Measurements from ENCODE around the gene CCDC110.

DNA sequence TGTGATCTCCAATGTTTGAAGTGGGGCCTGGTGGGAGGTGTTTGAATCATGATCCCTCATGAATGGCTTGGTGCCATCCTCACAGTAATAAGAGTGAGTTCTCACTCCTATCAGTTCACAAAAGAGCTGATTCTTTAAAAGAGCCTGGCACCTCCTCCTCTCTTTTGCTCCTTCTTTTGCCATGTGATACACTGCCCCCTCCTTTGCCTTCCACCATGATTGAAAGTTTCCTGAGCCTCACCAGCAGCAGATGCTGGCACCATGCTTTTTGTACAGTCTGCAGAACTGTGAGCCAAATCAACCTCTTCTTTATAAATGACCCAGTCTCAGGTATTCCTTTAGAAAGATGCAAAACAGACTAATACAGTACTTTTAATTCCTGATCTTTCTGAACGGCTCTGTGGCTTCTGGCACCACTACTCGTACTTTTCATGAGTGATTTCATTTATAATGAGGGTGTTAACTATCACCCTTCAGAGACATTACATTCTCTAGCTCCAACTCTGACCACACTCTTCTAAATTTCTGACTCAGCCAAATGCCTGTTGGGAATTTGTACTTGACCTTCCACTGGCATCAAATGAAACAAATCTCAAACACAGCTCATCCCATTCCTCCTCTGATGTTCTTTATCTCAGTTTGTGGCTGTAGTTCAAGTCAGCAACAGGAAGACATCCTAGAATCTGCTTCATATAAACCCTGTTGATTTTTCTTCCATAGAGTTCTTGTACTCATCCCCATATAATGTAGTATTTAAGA is 50.0 kb downstream of the CCDC110 start:
- TF ChIP-seq NR2C1 (IDR thresholded peaks at IDR 0.05), result no peak
- TF ChIP-seq NR2C1 (tag; IDR thresholded peaks at IDR 0.05), result no peak
- TF ChIP-seq SIN3A (IDR thresholded peaks at IDR 0.05; ENCODE audit: borderline replicate concordance in 2 of 2, control insufficient read depth in 1 of 2, low read depth in 2 of 2, low read length in 2 of 2), result no peak
- TF ChIP-seq, protein P1, sequence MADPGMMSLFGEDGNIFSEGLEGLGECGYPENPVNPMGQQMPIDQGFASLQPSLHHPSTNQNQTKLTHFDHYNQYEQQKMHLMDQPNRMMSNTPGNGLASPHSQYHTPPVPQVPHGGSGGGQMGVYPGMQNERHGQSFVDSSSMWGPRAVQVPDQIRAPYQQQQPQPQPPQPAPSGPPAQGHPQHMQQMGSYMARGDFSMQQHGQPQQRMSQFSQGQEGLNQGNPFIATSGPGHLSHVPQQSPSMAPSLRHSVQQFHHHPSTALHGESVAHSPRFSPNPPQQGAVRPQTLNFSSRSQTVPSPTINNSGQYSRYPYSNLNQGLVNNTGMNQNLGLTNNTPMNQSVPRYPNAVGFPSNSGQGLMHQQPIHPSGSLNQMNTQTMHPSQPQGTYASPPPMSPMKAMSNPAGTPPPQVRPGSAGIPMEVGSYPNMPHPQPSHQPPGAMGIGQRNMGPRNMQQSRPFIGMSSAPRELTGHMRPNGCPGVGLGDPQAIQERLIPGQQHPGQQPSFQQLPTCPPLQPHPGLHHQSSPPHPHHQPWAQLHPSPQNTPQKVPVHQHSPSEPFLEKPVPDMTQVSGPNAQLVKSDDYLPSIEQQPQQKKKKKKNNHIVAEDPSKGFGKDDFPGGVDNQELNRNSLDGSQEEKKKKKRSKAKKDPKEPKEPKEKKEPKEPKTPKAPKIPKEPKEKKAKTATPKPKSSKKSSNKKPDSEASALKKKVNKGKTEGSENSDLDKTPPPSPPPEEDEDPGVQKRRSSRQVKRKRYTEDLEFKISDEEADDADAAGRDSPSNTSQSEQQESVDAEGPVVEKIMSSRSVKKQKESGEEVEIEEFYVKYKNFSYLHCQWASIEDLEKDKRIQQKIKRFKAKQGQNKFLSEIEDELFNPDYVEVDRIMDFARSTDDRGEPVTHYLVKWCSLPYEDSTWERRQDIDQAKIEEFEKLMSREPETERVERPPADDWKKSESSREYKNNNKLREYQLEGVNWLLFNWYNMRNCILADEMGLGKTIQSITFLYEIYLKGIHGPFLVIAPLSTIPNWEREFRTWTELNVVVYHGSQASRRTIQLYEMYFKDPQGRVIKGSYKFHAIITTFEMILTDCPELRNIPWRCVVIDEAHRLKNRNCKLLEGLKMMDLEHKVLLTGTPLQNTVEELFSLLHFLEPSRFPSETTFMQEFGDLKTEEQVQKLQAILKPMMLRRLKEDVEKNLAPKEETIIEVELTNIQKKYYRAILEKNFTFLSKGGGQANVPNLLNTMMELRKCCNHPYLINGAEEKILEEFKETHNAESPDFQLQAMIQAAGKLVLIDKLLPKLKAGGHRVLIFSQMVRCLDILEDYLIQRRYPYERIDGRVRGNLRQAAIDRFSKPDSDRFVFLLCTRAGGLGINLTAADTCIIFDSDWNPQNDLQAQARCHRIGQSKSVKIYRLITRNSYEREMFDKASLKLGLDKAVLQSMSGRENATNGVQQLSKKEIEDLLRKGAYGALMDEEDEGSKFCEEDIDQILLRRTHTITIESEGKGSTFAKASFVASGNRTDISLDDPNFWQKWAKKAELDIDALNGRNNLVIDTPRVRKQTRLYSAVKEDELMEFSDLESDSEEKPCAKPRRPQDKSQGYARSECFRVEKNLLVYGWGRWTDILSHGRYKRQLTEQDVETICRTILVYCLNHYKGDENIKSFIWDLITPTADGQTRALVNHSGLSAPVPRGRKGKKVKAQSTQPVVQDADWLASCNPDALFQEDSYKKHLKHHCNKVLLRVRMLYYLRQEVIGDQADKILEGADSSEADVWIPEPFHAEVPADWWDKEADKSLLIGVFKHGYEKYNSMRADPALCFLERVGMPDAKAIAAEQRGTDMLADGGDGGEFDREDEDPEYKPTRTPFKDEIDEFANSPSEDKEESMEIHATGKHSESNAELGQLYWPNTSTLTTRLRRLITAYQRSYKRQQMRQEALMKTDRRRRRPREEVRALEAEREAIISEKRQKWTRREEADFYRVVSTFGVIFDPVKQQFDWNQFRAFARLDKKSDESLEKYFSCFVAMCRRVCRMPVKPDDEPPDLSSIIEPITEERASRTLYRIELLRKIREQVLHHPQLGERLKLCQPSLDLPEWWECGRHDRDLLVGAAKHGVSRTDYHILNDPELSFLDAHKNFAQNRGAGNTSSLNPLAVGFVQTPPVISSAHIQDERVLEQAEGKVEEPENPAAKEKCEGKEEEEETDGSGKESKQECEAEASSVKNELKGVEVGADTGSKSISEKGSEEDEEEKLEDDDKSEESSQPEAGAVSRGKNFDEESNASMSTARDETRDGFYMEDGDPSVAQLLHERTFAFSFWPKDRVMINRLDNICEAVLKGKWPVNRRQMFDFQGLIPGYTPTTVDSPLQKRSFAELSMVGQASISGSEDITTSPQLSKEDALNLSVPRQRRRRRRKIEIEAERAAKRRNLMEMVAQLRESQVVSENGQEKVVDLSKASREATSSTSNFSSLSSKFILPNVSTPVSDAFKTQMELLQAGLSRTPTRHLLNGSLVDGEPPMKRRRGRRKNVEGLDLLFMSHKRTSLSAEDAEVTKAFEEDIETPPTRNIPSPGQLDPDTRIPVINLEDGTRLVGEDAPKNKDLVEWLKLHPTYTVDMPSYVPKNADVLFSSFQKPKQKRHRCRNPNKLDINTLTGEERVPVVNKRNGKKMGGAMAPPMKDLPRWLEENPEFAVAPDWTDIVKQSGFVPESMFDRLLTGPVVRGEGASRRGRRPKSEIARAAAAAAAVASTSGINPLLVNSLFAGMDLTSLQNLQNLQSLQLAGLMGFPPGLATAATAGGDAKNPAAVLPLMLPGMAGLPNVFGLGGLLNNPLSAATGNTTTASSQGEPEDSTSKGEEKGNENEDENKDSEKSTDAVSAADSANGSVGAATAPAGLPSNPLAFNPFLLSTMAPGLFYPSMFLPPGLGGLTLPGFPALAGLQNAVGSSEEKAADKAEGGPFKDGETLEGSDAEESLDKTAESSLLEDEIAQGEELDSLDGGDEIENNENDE (IDR thresholded peaks at IDR 0.05; ENCODE audit: low read depth, low read length), result no peak
- TF ChIP-seq ELF2 (CRISPR knock-in tag; IDR thresholded peaks at IDR 0.05), result no peak
- no peak for TF ChIP-seq FOXK1 (CRISPR knock-in tag; IDR thresholded peaks at IDR 0.05; ENCODE audit: borderline replicate concordance)
- TF ChIP-seq ZNF143 (CRISPR knock-in tag; IDR thresholded peaks at IDR 0.05), result no peak
- no peak for TF ChIP-seq RCOR1 (IDR thresholded peaks at IDR 0.05; ENCODE audit: borderline replicate concordance in 1 of 2, low read depth in 2 of 2, low read length in 2 of 2)
- no peak for TF ChIP-seq POLR2A (conservative IDR thresholded peaks at IDR 0.05)
- no peak for TF ChIP-seq CHD2 (IDR thresholded peaks at IDR 0.05; ENCODE audit: low read depth, low read length)
- TF ChIP-seq CHD1 (IDR thresholded peaks at IDR 0.05; ENCODE audit: low read length), result no peak
- TF ChIP-seq EP300 (IDR thresholded peaks at IDR 0.05; ENCODE audit: low read length), result no peak
- TF ChIP-seq, protein P2, sequence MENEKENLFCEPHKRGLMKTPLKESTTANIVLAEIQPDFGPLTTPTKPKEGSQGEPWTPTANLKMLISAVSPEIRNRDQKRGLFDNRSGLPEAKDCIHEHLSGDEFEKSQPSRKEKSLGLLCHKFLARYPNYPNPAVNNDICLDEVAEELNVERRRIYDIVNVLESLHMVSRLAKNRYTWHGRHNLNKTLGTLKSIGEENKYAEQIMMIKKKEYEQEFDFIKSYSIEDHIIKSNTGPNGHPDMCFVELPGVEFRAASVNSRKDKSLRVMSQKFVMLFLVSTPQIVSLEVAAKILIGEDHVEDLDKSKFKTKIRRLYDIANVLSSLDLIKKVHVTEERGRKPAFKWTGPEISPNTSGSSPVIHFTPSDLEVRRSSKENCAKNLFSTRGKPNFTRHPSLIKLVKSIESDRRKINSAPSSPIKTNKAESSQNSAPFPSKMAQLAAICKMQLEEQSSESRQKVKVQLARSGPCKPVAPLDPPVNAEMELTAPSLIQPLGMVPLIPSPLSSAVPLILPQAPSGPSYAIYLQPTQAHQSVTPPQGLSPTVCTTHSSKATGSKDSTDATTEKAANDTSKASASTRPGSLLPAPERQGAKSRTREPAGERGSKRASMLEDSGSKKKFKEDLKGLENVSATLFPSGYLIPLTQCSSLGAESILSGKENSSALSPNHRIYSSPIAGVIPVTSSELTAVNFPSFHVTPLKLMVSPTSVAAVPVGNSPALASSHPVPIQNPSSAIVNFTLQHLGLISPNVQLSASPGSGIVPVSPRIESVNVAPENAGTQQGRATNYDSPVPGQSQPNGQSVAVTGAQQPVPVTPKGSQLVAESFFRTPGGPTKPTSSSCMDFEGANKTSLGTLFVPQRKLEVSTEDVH (IDR thresholded peaks at IDR 0.05; ENCODE audit: low read depth, partially characterized antibody), result no peak
- TF ChIP-seq SIN3B (IDR thresholded peaks at IDR 0.05; ENCODE audit: low read depth), result no peak

Data from K562 (cell line).